ENCODE results near the gene TUBGCP3.

TUBGCP3 gene

GRCh38 chr13:112586334-112586960, 1.5 kb downstream of the TUBGCP3 start:
- H3K9ac ChIP-seq (ENCODE audit: low read depth, low read length), result peak overlapping the region; percentile 94; the same call in 1 of the 2 replicates
- no peaks in the 10 kb centered on the region for H3K9me3 ChIP-seq (ENCODE audit: insufficient read depth, low read depth, low read length)
- H3K4me3 ChIP-seq (ENCODE audit: low read length), result peak overlapping the region; percentile 96
- no peak overlapping the region for H3K27ac ChIP-seq (ENCODE audit: low read length)
- peaks cover 9% of the 10 kb centered on the region; the same call in 1 of the 2 replicates for H3K4me1 ChIP-seq (ENCODE audit: insufficient read depth, low read length)
- H3K36me3 ChIP-seq (ENCODE audit: insufficient read depth, low read depth, low read length), result no peaks in the 10 kb centered on the region
- peaks cover 6% of the 10 kb centered on the region for H3K27me3 ChIP-seq (ENCODE audit: insufficient read depth, low read length)

GRCh38 chr13:112583592-112584277, 4.2 kb downstream of the TUBGCP3 start:
- Histone ChIP-seq H3K4me3 (ENCODE audit: low read length) (no peak overlapping the region), H3K9me3 (ENCODE audit: insufficient read depth, low read depth, low read length) (peaks cover 5% of the 10 kb centered on the region), H3K27ac (ENCODE audit: low read length) (no peak overlapping the region), H3K36me3 (ENCODE audit: insufficient read depth, low read depth, low read length) (no peaks in the 10 kb centered on the region), H3K9ac (ENCODE audit: low read depth, low read length) (no peak overlapping the region), H3K27me3 (ENCODE audit: insufficient read depth, low read length) (peaks cover 2% of the 10 kb centered on the region), H3K4me1 (ENCODE audit: insufficient read depth, low read length) (peaks cover 9% of the 10 kb centered on the region; the same call in 1 of the 2 replicates)

GRCh38 chr13:112582263-112582662, 5.7 kb downstream of the TUBGCP3 start:
- Histone ChIP-seq H3K9me3 (ENCODE audit: insufficient read depth, low read depth, low read length) (peaks cover 5% of the 10 kb centered on the region), H3K27me3 (ENCODE audit: insufficient read depth, low read length) (no peaks in the 10 kb centered on the region), H3K4me1 (ENCODE audit: insufficient read depth, low read length) (peaks cover 5% of the 10 kb centered on the region; the same call in 1 of the 2 replicates), H3K9ac (ENCODE audit: low read depth, low read length) (no peak overlapping the region), H3K36me3 (ENCODE audit: insufficient read depth, low read depth, low read length) (no peaks in the 10 kb centered on the region), H3K27ac (ENCODE audit: low read length) (no peak overlapping the region), H3K4me3 (ENCODE audit: low read length) (no peak overlapping the region)

GRCh38 chr13:112580912-112581311, 7.0 kb downstream of the TUBGCP3 start:
- H3K27me3 ChIP-seq (ENCODE audit: insufficient read depth, low read length), result no peaks in the 10 kb centered on the region
- no peak overlapping the region for H3K4me3 ChIP-seq (ENCODE audit: low read length)
- no peaks in the 10 kb centered on the region; the same call in 1 of the 2 replicates for H3K4me1 ChIP-seq (ENCODE audit: insufficient read depth, low read length)
- no peak overlapping the region for H3K27ac ChIP-seq (ENCODE audit: low read length)
- H3K9ac ChIP-seq (ENCODE audit: low read depth, low read length), result no peak overlapping the region
- no peaks in the 10 kb centered on the region for H3K36me3 ChIP-seq (ENCODE audit: insufficient read depth, low read depth, low read length)
- H3K9me3 ChIP-seq (ENCODE audit: insufficient read depth, low read depth, low read length), result peaks cover 5% of the 10 kb centered on the region

- no peak overlapping the region for H3K4me3 ChIP-seq (ENCODE audit: low read length)
- peaks cover under 1% of the 10 kb centered on the region; the same call in 1 of the 2 replicates for H3K4me1 ChIP-seq (ENCODE audit: insufficient read depth, low read length)
- no peaks in the 10 kb centered on the region for H3K27me3 ChIP-seq (ENCODE audit: insufficient read depth, low read length)
- no peak overlapping the region for H3K9ac ChIP-seq (ENCODE audit: low read depth, low read length)
- peaks cover 5% of the 10 kb centered on the region for H3K9me3 ChIP-seq (ENCODE audit: insufficient read depth, low read depth, low read length)
- no peaks in the 10 kb centered on the region for H3K36me3 ChIP-seq (ENCODE audit: insufficient read depth, low read depth, low read length)
- no peak overlapping the region for H3K27ac ChIP-seq (ENCODE audit: low read length)
Observed at GRCh38 chr13:112580211-112580610, 7.7 kb downstream of the TUBGCP3 start.

- Histone ChIP-seq H3K4me1 (ENCODE audit: insufficient read depth, low read length) (peaks cover 4% of the 10 kb centered on the region; the same call in 1 of the 2 replicates), H3K36me3 (ENCODE audit: insufficient read depth, low read depth, low read length) (no peaks in the 10 kb centered on the region), H3K27ac (ENCODE audit: low read length) (no peak overlapping the region), H3K4me3 (ENCODE audit: low read length) (no peak overlapping the region), H3K9ac (ENCODE audit: low read depth, low read length) (no peak overlapping the region), H3K27me3 (ENCODE audit: insufficient read depth, low read length) (no peaks in the 10 kb centered on the region), H3K9me3 (ENCODE audit: insufficient read depth, low read depth, low read length) (peaks cover 5% of the 10 kb centered on the region)
Observed at GRCh38 chr13:112579310-112579843, 8.6 kb downstream of the TUBGCP3 start.

- H3K36me3 ChIP-seq (ENCODE audit: insufficient read depth, low read depth, low read length), result no peaks in the 10 kb centered on the region
- no peak overlapping the region for H3K9ac ChIP-seq (ENCODE audit: low read depth, low read length)
- no peaks in the 10 kb centered on the region for H3K27me3 ChIP-seq (ENCODE audit: insufficient read depth, low read length)
- peaks cover 4% of the 10 kb centered on the region; the same call in 1 of the 2 replicates for H3K4me1 ChIP-seq (ENCODE audit: insufficient read depth, low read length)
- no peak overlapping the region for H3K27ac ChIP-seq (ENCODE audit: low read length)
- no peak overlapping the region for H3K4me3 ChIP-seq (ENCODE audit: low read length)
- H3K9me3 ChIP-seq (ENCODE audit: insufficient read depth, low read depth, low read length), result peaks cover 5% of the 10 kb centered on the region
Observed at GRCh38 chr13:112576768-112577167, 11.2 kb downstream of the TUBGCP3 start.

- Histone ChIP-seq H3K27me3 (ENCODE audit: insufficient read depth, low read length) (no peaks in the 10 kb centered on the region), H3K9me3 (ENCODE audit: insufficient read depth, low read depth, low read length) (peaks cover 5% of the 10 kb centered on the region), H3K9ac (ENCODE audit: low read depth, low read length) (no peak overlapping the region), H3K27ac (ENCODE audit: low read length) (no peak overlapping the region), H3K36me3 (ENCODE audit: insufficient read depth, low read depth, low read length) (no peaks in the 10 kb centered on the region), H3K4me1 (ENCODE audit: insufficient read depth, low read length) (peaks cover 4% of the 10 kb centered on the region; the same call in 1 of the 2 replicates), H3K4me3 (ENCODE audit: low read length) (no peak overlapping the region)
Observed at GRCh38 chr13:112576191-112576590, 11.8 kb downstream of the TUBGCP3 start.

- no peak overlapping the region for H3K4me3 ChIP-seq (ENCODE audit: low read length)
- no peaks in the 10 kb centered on the region for H3K27me3 ChIP-seq (ENCODE audit: insufficient read depth, low read length)
- peaks cover 5% of the 10 kb centered on the region for H3K9me3 ChIP-seq (ENCODE audit: insufficient read depth, low read depth, low read length)
- peaks cover 4% of the 10 kb centered on the region; the same call in 1 of the 2 replicates for H3K4me1 ChIP-seq (ENCODE audit: insufficient read depth, low read length)
- no peaks in the 10 kb centered on the region for H3K36me3 ChIP-seq (ENCODE audit: insufficient read depth, low read depth, low read length)
- H3K9ac ChIP-seq (ENCODE audit: low read depth, low read length), result no peak overlapping the region
- no peak overlapping the region for H3K27ac ChIP-seq (ENCODE audit: low read length)
Observed at GRCh38 chr13:112575675-112576074, 12.3 kb downstream of the TUBGCP3 start.

GRCh38 chr13:112574834-112575613, 12.9 kb downstream of the TUBGCP3 start:
- Histone ChIP-seq H3K4me3 (ENCODE audit: low read length) (no peak overlapping the region), H3K27me3 (ENCODE audit: insufficient read depth, low read length) (no peaks in the 10 kb centered on the region), H3K9ac (ENCODE audit: low read depth, low read length) (no peak overlapping the region), H3K9me3 (ENCODE audit: insufficient read depth, low read depth, low read length) (peaks cover 5% of the 10 kb centered on the region), H3K27ac (ENCODE audit: low read length) (no peak overlapping the region), H3K36me3 (ENCODE audit: insufficient read depth, low read depth, low read length) (no peaks in the 10 kb centered on the region), H3K4me1 (ENCODE audit: insufficient read depth, low read length) (peaks cover 4% of the 10 kb centered on the region; the same call in 1 of the 2 replicates)

GRCh38 chr13:112574416-112574815, 13.5 kb downstream of the TUBGCP3 start:
- no peaks in the 10 kb centered on the region for H3K27me3 ChIP-seq (ENCODE audit: insufficient read depth, low read length)
- peaks cover 4% of the 10 kb centered on the region; the same call in 1 of the 2 replicates for H3K4me1 ChIP-seq (ENCODE audit: insufficient read depth, low read length)
- H3K9me3 ChIP-seq (ENCODE audit: insufficient read depth, low read depth, low read length), result peaks cover 5% of the 10 kb centered on the region
- H3K27ac ChIP-seq (ENCODE audit: low read length), result no peak overlapping the region
- H3K4me3 ChIP-seq (ENCODE audit: low read length), result no peak overlapping the region
- H3K36me3 ChIP-seq (ENCODE audit: insufficient read depth, low read depth, low read length), result no peaks in the 10 kb centered on the region
- H3K9ac ChIP-seq (ENCODE audit: low read depth, low read length), result no peak overlapping the region

Data from iPS-20b (cell line).